GM19023 (cell line): ENCODE results near the gene MPHOSPH8.
"Not testable (repeated sequence)": the region's sequence is repeated elsewhere in the genome, so short reads cannot be mapped to it uniquely, and the experiment has no call there.

Experiments
- ATAC-seq: cut with Tn5 transposase; IDR thresholded peaks from one replicate; pipeline ENCODE4 v1.9.1; 2021; ENCODE audit warnings: mild to moderate bottlenecking, moderate library complexity; ENCODE audit not compliant: unreplicated experiment

Gene MPHOSPH8

DNA sequence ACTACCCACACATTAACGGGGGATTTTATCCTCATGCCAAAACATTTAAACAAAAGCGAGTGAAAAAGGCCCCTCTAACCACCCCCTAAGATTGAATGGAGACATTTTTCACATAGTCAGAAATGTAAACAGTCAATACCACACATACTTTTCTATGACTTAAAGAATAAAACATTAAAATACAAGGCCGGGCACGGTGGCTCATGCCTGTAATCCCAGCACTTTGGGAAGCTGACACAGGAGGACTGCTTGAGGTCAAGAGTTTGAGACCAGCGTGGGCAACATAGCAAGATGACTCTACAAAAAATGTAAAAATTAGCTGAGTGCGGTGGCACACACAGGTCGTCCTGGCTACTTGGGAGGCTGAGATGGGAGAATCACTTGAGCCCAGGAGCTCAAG is 47.3 kb downstream of the MPHOSPH8 start:
- no peak for ATAC-seq

DNA sequence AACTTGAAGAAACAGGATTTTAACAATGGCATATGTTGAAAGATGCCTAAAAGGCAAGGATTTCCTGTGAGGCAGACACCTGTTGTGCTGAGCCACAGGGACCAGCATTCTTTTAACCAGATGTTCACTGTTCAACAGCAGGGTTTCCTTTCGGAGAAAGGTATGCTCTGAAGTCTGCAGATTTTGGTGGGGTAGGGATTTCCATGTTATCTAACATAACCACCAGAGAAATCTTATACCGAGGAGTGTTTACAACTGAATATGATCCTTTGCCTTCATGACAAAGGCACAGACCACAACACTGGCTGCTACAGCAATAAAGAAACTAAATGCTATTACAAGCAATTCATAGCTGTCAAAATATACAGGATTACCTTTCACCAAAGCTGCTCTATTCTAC is 48.1 kb downstream of the MPHOSPH8 start:
- ATAC-seq = no peak

DNA sequence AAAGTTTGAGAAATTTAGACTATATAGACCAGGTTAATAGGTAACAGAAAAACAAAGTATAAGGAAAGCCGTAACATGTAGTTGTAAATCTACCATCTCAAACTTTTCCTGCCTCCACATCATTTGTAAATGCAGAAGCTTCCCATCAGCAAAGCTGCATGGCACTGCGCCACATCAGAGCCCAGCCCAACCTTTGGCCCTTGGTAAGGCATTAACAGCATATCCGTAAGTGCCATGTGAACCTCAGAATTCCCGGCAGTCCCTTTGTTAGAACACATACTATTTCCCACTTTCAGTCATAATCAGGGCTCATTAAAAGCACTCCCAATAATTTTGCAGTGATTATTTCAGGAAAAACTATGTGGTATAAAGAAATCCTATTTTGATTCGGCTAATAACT is 51.6 kb downstream of the MPHOSPH8 start:
- ATAC-seq = no peak

DNA sequence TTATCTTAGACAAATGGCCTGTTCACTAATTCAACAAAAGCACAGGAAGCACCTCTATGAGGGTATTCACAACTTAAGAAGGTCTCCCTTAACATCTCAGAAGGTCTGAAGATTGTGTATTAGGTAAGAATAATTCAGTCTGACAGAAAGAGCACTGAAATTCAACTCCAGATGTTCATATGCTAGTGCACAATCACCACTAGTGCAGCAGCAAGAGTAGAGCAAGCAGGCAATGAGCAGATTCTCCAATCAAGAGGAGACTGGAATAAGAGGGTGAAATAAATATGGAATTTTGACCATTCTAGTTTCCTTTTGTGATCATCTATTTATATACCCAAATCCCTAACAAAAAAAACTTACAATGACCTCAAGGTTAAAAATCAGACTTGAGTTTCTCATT is 52.0 kb downstream of the MPHOSPH8 start:
- ATAC-seq = no peak

DNA sequence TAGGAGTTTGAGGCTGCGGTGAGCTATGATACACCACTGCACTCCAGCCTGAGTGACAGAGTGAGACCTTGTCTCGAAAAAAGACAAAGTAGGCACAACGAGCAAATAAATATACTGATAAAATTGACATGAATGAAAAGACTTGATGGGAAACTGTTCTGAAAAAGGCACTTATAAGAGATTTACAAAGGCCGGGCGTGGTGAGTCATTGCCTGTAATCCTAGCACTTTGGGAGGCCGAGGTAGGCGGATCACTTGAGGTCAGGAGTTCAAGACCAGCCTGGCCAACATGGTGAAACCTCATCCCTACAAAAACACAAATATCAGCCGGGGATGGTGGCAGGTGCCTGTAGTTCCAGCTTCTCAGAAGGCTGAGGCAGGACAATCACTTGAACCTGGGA is 58.0 kb downstream of the MPHOSPH8 start:
- not testable (repeated sequence) for ATAC-seq

DNA sequence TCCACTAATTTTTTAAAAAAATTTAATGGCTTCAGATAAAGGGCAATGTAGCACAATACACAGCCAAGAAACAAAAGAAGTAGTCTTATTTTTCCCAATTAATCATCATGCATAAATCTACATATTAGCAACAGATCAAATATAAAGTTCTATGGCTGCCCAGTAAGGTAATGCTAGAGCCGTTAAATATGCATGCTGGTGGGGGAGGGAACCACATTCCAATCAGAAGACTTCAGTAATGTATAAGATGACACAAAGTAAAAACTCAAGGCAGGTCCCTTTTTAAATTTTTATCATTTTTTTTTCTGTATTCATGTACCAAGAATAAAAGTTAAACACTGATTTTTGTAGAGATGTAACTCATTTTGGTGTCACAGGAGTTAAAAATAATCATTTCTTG is 62.0 kb downstream of the MPHOSPH8 start:
- ATAC-seq = no peak

DNA sequence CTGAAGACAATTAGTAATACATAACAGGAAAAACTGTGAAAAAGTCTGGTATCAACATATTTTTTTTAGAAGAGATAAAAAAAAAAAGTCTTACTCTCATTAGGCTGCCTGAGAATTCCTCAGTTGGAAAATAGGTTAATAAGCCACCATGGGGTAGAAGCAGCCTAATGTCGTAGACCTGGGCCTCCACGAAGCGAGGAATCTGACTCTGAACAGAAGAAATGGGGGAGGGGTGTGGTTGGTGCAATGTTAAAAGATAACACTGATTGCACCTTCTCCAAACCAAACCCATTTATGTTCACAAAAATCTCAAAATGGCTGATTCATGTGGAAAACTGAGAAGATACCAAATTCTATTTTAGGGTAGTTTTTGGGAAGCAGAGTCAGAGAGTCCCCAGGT is 62.4 kb downstream of the MPHOSPH8 start:
- ATAC-seq = no peak

DNA sequence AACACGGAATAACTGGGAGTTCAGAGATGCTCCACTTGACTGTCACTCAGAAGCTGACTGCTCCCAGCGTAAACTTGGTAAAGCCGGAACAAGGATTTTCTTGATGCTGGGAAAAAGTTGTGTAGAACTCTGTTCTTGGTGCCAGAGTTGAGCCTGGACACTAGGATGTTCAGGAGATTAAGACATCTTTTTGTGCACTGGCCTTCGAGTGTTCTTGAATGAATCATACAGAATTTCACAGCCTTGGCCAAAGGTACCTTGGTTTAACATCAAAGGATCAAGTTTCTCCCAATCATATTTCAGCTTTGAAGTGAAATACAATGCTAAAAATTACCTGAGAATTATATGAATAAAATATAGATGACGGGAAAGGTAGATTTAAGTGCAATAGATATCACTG is 67.5 kb downstream of the MPHOSPH8 start:
- ATAC-seq = not testable (repeated sequence)

DNA sequence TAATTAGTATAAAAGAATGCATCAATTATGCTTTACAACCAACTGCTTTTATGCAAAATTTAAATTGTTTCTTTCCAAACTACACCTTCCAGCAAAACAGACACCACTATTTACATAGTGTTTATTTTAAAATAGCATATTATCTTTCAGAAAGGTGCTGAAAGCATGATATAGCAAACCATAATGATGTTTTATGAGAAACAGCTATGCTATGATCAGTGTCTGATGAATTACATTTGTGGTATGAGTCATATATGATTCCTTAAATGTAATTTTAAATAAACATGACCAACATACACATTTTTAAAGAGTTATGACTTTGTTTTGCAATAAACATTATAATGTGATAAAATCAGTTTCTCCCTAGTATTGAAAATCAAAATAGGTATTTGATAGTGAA is 68.2 kb downstream of the MPHOSPH8 start:
- ATAC-seq = not testable (repeated sequence)

DNA sequence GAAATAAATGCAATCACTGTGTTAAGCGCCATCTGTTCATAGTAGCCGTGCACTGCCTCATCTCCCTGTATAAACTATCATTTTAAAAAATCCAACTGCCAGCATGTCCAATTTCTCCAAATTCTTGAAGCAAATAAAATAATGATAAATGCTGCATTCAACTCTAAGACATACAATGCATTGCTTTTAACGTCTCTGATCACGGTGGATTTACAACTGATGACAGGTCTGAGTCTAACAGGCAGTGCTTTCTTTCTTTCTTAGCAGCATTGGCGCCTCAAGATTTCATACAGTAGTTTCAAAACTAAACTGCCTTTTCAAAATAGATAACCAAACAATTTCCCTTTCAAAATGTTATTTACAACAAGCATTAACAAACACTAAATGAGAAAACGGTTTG is 70.8 kb downstream of the MPHOSPH8 start:
- not testable (repeated sequence) for ATAC-seq

DNA sequence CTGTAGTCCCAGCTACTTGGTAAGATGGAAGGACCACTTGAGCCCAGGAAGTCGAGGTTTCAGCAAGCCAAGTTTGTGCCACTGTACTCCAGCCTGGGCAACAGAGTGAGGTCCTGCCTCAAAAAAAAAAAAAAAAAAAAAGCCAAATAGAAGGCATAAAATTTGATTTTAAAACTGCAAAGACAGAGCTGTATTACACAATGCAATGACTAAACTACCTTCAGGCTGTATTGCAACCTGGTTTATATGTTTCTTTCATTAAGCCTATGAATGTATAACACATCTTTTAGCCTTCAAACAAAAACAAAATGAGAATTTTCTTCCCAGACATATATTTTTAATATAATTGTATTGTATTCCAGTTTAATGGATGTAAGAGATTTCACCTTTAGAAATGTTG is 75.6 kb downstream of the MPHOSPH8 start:
- ATAC-seq = not testable (repeated sequence)

DNA sequence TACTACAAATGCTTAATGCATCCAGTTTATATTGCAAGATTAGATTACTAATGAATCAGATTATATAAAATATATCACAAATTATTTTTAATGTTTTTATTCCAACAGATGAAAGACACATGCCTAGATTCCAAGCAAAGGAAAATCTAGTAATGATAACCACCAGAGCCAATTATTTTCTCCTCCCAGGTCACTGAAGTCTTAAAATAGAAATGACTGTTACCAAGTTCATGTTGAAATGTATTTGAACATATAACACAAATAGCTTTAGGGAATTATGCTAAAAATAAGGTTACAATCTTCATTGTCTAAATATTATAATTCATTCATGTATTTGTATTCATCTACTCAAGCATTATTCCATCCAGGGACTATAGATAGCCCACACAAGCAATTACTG is 76.3 kb downstream of the MPHOSPH8 start:
- ATAC-seq = not testable (repeated sequence)

DNA sequence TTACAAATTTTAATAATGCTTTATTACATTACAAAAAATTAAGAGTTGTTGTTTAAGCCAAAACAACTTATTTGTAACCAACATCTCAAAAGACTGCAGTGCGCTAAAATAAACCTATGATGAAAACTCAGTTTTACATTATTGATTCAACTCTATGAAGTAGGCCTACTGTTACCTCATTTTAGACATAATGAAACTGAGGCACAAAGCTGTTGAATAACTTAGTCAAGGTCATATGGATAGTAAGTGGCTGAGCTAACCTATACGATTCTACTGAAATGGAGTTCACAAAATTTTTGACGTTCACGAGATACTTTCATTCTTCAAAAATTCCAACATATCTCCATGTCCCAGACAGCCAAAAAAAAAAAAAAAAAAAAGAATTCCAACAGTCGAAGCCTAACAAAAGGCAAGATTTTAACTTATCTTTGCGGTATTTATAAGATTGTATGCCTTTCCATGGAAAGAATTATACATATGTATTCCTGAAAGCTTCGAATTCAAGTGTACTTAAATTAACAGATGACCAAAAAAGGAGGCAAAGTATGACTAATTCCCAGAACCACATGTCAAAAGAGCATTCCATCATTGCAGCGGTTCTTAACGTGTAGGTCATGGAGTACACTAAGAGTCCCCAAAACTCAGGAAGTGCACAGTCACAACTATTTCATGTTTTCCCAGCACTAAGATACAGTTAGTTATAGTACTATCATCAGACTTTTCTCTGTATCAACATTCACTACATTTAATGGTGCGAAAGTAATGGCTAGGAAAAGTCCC is 79.9 kb downstream of the MPHOSPH8 start:
- no peak for ATAC-seq

DNA sequence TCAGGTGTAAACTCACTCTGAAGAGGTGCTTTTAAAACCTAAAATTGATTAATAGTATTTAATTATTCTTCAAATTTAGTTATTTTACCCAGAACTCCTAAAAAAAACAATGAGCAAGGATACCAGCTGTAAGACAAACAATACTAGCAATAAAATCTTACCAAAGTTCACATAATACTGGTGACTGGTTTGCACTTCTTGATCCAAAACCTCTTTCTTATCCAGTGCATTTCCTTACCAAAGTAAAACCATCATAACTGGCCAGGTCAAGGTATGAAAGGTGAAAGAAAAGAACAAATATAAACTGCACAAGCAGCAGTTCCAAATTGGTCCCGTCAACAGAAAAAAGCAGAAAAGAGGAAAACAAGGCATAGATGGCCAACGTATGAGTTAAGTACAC is 86.6 kb downstream of the MPHOSPH8 start:
- ATAC-seq = no peak
